ENCODE data around the gene RINL.
"Not testable (repeated sequence)": the region's sequence is repeated elsewhere in the genome, so short reads cannot be mapped to it uniquely, and the experiment has no call there.

RINL gene

GRCh38 chr19:38892841-38893240 is 14.8 kb upstream of the RINL start:
- WGBS, 2 experiments = 89 to 92% methylated on average over 5 of the region's 5 CpGs
- H3K9me3 ChIP-seq (ENCODE audit: control insufficient read depth, low read length) = no peaks in the 10 kb centered on the region
- no peaks in the 10 kb centered on the region for H3K36me3 ChIP-seq (ENCODE audit: control insufficient read depth, insufficient read depth, low read length)
- peaks cover 4% of the 10 kb centered on the region for H3K4me1 ChIP-seq (ENCODE audit: control insufficient read depth, insufficient read depth, low read length)
- H3K27ac ChIP-seq (ENCODE audit: insufficient read depth, low read depth, low read length, poor library complexity, severe bottlenecking) = no peak overlapping the region
- H3K27me3 ChIP-seq (ENCODE audit: control insufficient read depth, insufficient read depth, low read length, poor library complexity, severe bottlenecking) = no peaks in the 10 kb centered on the region
- no peak overlapping the region for H3K4me3 ChIP-seq (ENCODE audit: insufficient read depth, low read depth, low read length)

- Histone ChIP-seq H3K36me3 (ENCODE audit: control insufficient read depth, insufficient read depth, low read length) (no peaks in the 10 kb centered on the region), H3K9me3 (ENCODE audit: control insufficient read depth, low read length) (no peaks in the 10 kb centered on the region), H3K27ac (ENCODE audit: insufficient read depth, low read depth, low read length, poor library complexity, severe bottlenecking) (no peak overlapping the region), H3K4me1 (ENCODE audit: control insufficient read depth, insufficient read depth, low read length) (peaks cover 4% of the 10 kb centered on the region), H3K27me3 (ENCODE audit: control insufficient read depth, insufficient read depth, low read length, poor library complexity, severe bottlenecking) (no peaks in the 10 kb centered on the region), H3K4me3 (ENCODE audit: insufficient read depth, low read depth, low read length) (no peak overlapping the region)
- 84 to 92% methylated on average over 6 of the region's 6 CpGs for WGBS, 2 experiments
Measured at GRCh38 chr19:38891771-38892170, 13.7 kb upstream of the RINL start.

- no peak overlapping the region for H3K27ac ChIP-seq (ENCODE audit: insufficient read depth, low read depth, low read length, poor library complexity, severe bottlenecking)
- no peaks in the 10 kb centered on the region for H3K36me3 ChIP-seq (ENCODE audit: control insufficient read depth, insufficient read depth, low read length)
- no peak overlapping the region for H3K4me3 ChIP-seq (ENCODE audit: insufficient read depth, low read depth, low read length)
- peaks cover 4% of the 10 kb centered on the region for H3K4me1 ChIP-seq (ENCODE audit: control insufficient read depth, insufficient read depth, low read length)
- H3K9me3 ChIP-seq (ENCODE audit: control insufficient read depth, low read length) = no peaks in the 10 kb centered on the region
- no peaks in the 10 kb centered on the region for H3K27me3 ChIP-seq (ENCODE audit: control insufficient read depth, insufficient read depth, low read length, poor library complexity, severe bottlenecking)
Measured at GRCh38 chr19:38890686-38891085, 12.6 kb upstream of the RINL start.

GRCh38 chr19:38889803-38890202 is 11.7 kb upstream of the RINL start:
- 92 to 96% methylated on average over 8 of the region's 8 CpGs for WGBS, 2 experiments
- no peaks in the 10 kb centered on the region for H3K36me3 ChIP-seq (ENCODE audit: control insufficient read depth, insufficient read depth, low read length)

DNA sequence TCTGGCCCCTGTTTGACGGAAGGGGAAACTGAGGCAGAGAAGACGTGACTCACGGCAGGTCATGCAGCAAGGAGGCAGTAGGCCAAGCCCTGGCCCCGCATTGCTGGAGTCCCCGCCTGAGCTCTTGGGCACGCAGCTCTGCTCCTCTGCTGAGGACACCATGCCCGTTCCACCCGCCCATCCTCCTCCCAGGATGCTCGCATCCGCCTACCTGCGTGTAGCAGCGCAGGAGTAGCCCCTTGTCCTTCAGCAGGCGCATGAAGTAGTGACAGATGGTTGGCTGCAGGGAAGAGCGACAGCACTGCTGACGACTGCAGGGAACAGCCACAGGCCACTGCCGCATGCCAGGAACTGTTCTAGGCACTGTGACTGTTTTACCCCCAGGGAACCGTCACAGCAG is 10.8 kb upstream of the RINL start:
- Histone ChIP-seq H3K27me3 (ENCODE audit: control insufficient read depth, insufficient read depth, low read length, poor library complexity, severe bottlenecking) (no peaks in the 10 kb centered on the region), H3K4me3 (ENCODE audit: insufficient read depth, low read depth, low read length) (no peak overlapping the region), H3K36me3 (ENCODE audit: control insufficient read depth, insufficient read depth, low read length) (no peaks in the 10 kb centered on the region), H3K27ac (ENCODE audit: insufficient read depth, low read depth, low read length, poor library complexity, severe bottlenecking) (no peak overlapping the region), H3K4me1 (ENCODE audit: control insufficient read depth, insufficient read depth, low read length) (peaks cover 4% of the 10 kb centered on the region), H3K9me3 (ENCODE audit: control insufficient read depth, low read length) (no peaks in the 10 kb centered on the region)
- 94 to 95% methylated on average over 17 of the region's 17 CpGs for WGBS, 2 experiments

More at GRCh38 chr19:38889803-38890202, 11.7 kb upstream of the RINL start:
- Histone ChIP-seq H3K4me1 (ENCODE audit: control insufficient read depth, insufficient read depth, low read length) (peaks cover 4% of the 10 kb centered on the region), H3K27me3 (ENCODE audit: control insufficient read depth, insufficient read depth, low read length, poor library complexity, severe bottlenecking) (no peaks in the 10 kb centered on the region), H3K9me3 (ENCODE audit: control insufficient read depth, low read length) (no peaks in the 10 kb centered on the region), H3K4me3 (ENCODE audit: insufficient read depth, low read depth, low read length) (no peak overlapping the region), H3K27ac (ENCODE audit: insufficient read depth, low read depth, low read length, poor library complexity, severe bottlenecking) (no peak overlapping the region)

GRCh38 chr19:38884691-38885090 is 6.6 kb upstream of the RINL start:
- not testable (repeated sequence) for H3K4me1 ChIP-seq (ENCODE audit: control insufficient read depth, insufficient read depth, low read length); H3K9me3 ChIP-seq (ENCODE audit: control insufficient read depth, low read length); H3K27ac ChIP-seq (ENCODE audit: insufficient read depth, low read depth, low read length, poor library complexity, severe bottlenecking); H3K36me3 ChIP-seq (ENCODE audit: control insufficient read depth, insufficient read depth, low read length); H3K27me3 ChIP-seq (ENCODE audit: control insufficient read depth, insufficient read depth, low read length, poor library complexity, severe bottlenecking); H3K4me3 ChIP-seq (ENCODE audit: insufficient read depth, low read depth, low read length)
- WGBS, 2 experiments = 88 to 89% methylated on average over 3 of the region's 3 CpGs

DNA sequence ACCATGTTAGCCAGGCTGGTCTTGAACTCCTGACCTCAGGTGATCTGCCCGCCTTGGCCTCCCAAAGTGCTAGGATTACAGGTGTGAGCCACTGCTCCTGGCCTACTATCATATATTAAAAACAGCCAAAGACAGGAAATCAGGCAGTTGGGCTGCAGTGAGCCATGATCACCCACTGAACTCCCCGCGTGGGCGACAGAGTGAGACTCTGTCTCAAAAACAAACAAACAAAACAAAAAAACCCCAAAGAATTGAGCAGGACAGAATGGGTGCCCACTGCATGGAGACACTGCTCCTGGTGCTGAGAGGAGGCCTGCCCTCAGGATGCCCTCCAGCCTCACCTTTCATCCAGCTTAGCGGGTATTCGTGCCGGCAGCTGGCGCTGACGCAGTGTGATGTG is 5.2 kb upstream of the RINL start:
- Histone ChIP-seq H3K4me3 (ENCODE audit: insufficient read depth, low read depth, low read length) (no peak overlapping the region), H3K27me3 (ENCODE audit: control insufficient read depth, insufficient read depth, low read length, poor library complexity, severe bottlenecking) (no peaks in the 10 kb centered on the region), H3K36me3 (ENCODE audit: control insufficient read depth, insufficient read depth, low read length) (no peaks in the 10 kb centered on the region), H3K9me3 (ENCODE audit: control insufficient read depth, low read length) (no peaks in the 10 kb centered on the region), H3K4me1 (ENCODE audit: control insufficient read depth, insufficient read depth, low read length) (peaks cover 5% of the 10 kb centered on the region), H3K27ac (ENCODE audit: insufficient read depth, low read depth, low read length, poor library complexity, severe bottlenecking) (no peak overlapping the region)
- 93% methylated on average over 9 of the region's 9 CpGs for WGBS, 2 experiments

- Histone ChIP-seq H3K4me3 (ENCODE audit: insufficient read depth, low read depth, low read length) (no peak overlapping the region), H3K9me3 (ENCODE audit: control insufficient read depth, low read length) (no peaks in the 10 kb centered on the region), H3K4me1 (ENCODE audit: control insufficient read depth, insufficient read depth, low read length) (peaks cover 9% of the 10 kb centered on the region), H3K27ac (ENCODE audit: insufficient read depth, low read depth, low read length, poor library complexity, severe bottlenecking) (no peak overlapping the region), H3K27me3 (ENCODE audit: control insufficient read depth, insufficient read depth, low read length, poor library complexity, severe bottlenecking) (no peaks in the 10 kb centered on the region), H3K36me3 (ENCODE audit: control insufficient read depth, insufficient read depth, low read length) (no peaks in the 10 kb centered on the region)
- 88 to 90% methylated on average over 17 to 19 of the region's 19 CpGs for WGBS, 2 experiments
Measured at GRCh38 chr19:38880882-38881609, 3.0 kb upstream of the RINL start.

GRCh38 chr19:38880076-38880881 is 2.2 kb upstream of the RINL start:
- 86 to 90% methylated on average over 19 of the region's 19 CpGs for WGBS, 2 experiments
- Histone ChIP-seq H3K9me3 (ENCODE audit: control insufficient read depth, low read length) (no peaks in the 10 kb centered on the region), H3K4me3 (ENCODE audit: insufficient read depth, low read depth, low read length) (no peak overlapping the region), H3K4me1 (ENCODE audit: control insufficient read depth, insufficient read depth, low read length) (peaks cover 9% of the 10 kb centered on the region), H3K27me3 (ENCODE audit: control insufficient read depth, insufficient read depth, low read length, poor library complexity, severe bottlenecking) (no peaks in the 10 kb centered on the region), H3K36me3 (ENCODE audit: control insufficient read depth, insufficient read depth, low read length) (no peaks in the 10 kb centered on the region), H3K27ac (ENCODE audit: insufficient read depth, low read depth, low read length, poor library complexity, severe bottlenecking) (no peak overlapping the region)

GRCh38 chr19:38879400-38879751 is 1.3 kb upstream of the RINL start:
- WGBS, 2 experiments = 87 to 92% methylated on average over 11 of the region's 11 CpGs
- Histone ChIP-seq H3K27me3 (ENCODE audit: control insufficient read depth, insufficient read depth, low read length, poor library complexity, severe bottlenecking) (no peaks in the 10 kb centered on the region), H3K4me1 (ENCODE audit: control insufficient read depth, insufficient read depth, low read length) (peaks cover 9% of the 10 kb centered on the region), H3K36me3 (ENCODE audit: control insufficient read depth, insufficient read depth, low read length) (no peaks in the 10 kb centered on the region), H3K9me3 (ENCODE audit: control insufficient read depth, low read length) (no peaks in the 10 kb centered on the region), H3K4me3 (ENCODE audit: insufficient read depth, low read depth, low read length) (no peak overlapping the region), H3K27ac (ENCODE audit: insufficient read depth, low read depth, low read length, poor library complexity, severe bottlenecking) (no peak overlapping the region)

Data from ectodermal cell (in vitro differentiated cells).